ENCODE data around the gene LRRC75A. TPM values are rescaled to one million over a fixed set of nuclear protein-coding genes. Genes with fewer than 3 reads are reported as not detected.

The LRRC75A gene
- total RNA-seq, 1 donor from 2014 or later = 0.98 TPM

DNA sequence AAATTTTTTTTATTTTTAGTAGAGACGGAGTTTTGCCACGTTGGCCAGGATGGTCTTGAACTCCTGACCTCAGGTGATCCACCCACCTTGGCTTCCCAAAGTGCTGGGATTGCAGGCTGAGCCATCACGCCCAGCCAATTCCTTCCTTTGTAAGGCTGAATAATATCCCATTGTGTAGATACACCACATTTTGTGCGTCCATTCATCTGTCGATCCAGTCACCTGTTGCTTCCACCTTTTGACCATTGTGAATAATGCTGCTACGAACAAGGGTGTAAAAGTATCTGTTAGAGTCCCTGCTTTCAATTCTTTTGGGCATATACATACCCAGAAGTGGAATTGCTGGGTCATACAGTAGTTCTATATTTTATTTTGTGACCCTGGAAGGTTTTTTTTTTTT lies 61.3 kb downstream of the LRRC75A start:
- DNase-seq (no peak), ATAC-seq (ENCODE audit: low read depth) (no peak)
- Mint-ChIP-seq H3K36me3 (ENCODE audit: low read depth) (peaks cover 43% of the 10 kb centered on the region), H3K27ac (no peak overlapping the region), H3K4me1 (no peaks in the 10 kb centered on the region), H3K9me3 (no peaks in the 10 kb centered on the region), H3K27me3 (no peaks in the 10 kb centered on the region), H3K4me3 (no peak overlapping the region)
- intact Hi-C loops (cut with micrococcal nuclease) = loop anchor here (10.0 kb wide), 1 partner anchor 554 kb away; no protein-coding TSS in a partner anchor
- ChIA-PET POLR2A (interaction anchor here (0.9 to 4.6 kb wide), 2 partner anchors 8 to 13 kb away, joined by 5 to 25 read pairs; no protein-coding TSS in a partner anchor), CTCF (no interaction called here)
- TF ChIP-seq, protein P1, sequence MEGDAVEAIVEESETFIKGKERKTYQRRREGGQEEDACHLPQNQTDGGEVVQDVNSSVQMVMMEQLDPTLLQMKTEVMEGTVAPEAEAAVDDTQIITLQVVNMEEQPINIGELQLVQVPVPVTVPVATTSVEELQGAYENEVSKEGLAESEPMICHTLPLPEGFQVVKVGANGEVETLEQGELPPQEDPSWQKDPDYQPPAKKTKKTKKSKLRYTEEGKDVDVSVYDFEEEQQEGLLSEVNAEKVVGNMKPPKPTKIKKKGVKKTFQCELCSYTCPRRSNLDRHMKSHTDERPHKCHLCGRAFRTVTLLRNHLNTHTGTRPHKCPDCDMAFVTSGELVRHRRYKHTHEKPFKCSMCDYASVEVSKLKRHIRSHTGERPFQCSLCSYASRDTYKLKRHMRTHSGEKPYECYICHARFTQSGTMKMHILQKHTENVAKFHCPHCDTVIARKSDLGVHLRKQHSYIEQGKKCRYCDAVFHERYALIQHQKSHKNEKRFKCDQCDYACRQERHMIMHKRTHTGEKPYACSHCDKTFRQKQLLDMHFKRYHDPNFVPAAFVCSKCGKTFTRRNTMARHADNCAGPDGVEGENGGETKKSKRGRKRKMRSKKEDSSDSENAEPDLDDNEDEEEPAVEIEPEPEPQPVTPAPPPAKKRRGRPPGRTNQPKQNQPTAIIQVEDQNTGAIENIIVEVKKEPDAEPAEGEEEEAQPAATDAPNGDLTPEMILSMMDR (IDR thresholded peaks at IDR 0.05) = no peak

DNA sequence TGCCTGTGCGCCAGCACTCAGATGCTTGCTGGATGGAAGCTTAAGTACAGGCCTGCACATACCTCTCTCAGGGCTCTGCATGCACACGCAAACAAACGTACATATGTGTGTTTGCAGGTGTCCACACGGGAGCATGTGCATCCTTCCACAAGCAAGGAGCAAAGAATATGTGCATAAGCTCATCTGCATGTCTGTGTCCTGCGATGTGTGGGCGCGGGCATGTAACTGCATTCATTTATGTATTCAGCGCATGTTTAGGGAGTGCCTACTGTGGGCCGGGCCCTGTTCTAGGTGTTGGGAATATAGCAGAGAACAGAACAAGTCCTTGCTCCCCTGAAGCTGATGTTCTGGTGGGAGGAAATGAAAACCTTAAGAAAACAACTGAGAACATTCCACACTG lies 62.9 kb downstream of the LRRC75A start:
- DNase-seq (no peak), ATAC-seq (ENCODE audit: low read depth) (no peak)
- Mint-ChIP-seq H3K27me3 (no peaks in the 10 kb centered on the region), H3K4me1 (no peaks in the 10 kb centered on the region), H3K4me3 (no peak overlapping the region), H3K27ac (no peak overlapping the region), H3K9me3 (no peaks in the 10 kb centered on the region), H3K36me3 (ENCODE audit: low read depth) (peaks cover 48% of the 10 kb centered on the region)
- POLR2A ChIA-PET = interaction anchor here (0.8 to 4.6 kb wide), 3 partner anchors 10 to 143 kb away, joined by 3 to 25 read pairs (median 20); partner anchors contain the start of gene TRPV2
- CTCF ChIA-PET = interaction anchor here (2.5 to 3.1 kb wide), 2 partner anchors 13 to 65 kb away, joined by 16 to 17 read pairs; partner anchors contain the start of gene TRPV2
- intact Hi-C loops (cut with micrococcal nuclease) = no loop called here
- TF ChIP-seq, protein P1 (IDR thresholded peaks at IDR 0.05) = no peak

DNA sequence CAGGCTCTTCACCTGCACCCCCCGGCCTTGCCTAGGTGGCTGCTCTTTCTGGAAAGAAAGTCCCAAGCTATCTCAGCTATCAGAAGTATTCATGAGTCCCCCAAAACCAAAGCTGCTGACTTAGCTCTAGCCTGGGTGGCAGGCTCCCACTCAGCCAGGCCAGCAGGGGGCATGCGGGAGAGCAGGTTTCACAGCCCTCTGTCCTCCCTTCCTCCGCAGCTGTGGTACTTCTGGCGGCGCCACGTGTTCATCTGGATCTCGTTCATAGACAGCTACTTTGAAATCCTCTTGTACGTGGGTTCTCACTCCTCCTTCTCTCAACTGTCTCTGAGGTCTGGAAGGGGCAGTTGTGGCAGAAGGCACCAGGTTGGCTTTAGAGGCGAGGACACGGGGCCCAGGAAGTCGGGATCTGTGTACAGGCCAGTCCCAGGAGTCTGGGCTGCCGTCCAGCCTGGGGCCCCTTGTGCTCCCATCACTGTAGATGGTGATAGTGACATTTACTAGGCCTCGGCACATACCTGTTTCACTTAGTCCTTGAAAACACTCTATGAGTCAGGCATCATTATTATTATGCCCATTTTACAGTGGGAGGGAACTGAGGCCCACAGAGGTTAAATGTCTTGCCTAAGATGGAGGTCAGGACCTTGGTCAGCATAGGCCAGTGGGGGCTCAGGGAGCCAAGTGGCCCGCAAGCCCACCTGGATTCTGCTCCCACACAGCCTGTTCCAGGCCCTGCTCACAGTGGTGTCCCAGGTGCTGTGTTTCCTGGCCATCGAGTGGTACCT lies 63.7 kb downstream of the LRRC75A start:
- no peaks in the 10 kb centered on the region for H3K27me3 Mint-ChIP-seq
- POLR2A ChIA-PET = interaction anchor here (3.0 to 4.6 kb wide), 2 partner anchors 11 to 12 kb away, joined by 20 to 25 read pairs; partner anchors contain the start of gene TRPV2
- CTCF ChIA-PET = interaction anchor here (1.0 to 3.1 kb wide), 7 partner anchors 9 to 94 kb away, joined by 3 to 17 read pairs (median 7); partner anchors contain the start of genes TRPV2 and UBB
- peak overlapping the region; percentile 30 for H3K27ac Mint-ChIP-seq
- H3K4me1 Mint-ChIP-seq = no peaks in the 10 kb centered on the region
- no peak for DNase-seq
- TF ChIP-seq, protein P1 (IDR thresholded peaks at IDR 0.05) = no peak
- H3K9me3 Mint-ChIP-seq = no peaks in the 10 kb centered on the region
- peak; percentile 89 for ATAC-seq (ENCODE audit: low read depth)
- peaks cover 52% of the 10 kb centered on the region for H3K36me3 Mint-ChIP-seq (ENCODE audit: low read depth)
- intact Hi-C loops (cut with micrococcal nuclease) = loop anchor here (1.0 kb wide), 1 partner anchor 10 kb away; no protein-coding TSS in a partner anchor
- no peak overlapping the region for H3K4me3 Mint-ChIP-seq

DNA sequence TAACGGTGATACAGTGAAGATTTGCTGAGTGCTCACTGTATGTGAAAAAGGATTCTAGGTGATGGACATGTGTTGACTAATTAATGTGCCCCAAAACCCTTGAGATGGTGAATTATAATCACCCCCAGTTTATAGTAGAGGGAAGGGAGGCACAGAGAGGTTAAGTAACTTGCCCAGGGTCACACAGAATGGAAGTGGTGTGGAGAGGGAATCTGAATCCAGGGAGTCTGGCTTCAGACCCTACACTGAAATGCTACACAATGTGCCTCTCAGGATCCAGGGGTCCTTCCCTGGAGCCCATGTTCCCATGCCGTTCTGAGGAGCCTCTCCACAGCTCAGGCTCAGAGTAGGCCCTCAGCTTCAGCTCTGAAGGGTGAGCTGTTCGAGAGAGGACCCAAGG lies 65.0 kb downstream of the LRRC75A start:
- H3K9me3 Mint-ChIP-seq = no peaks in the 10 kb centered on the region

More for the DNA sequence above, 65.0 kb downstream of the LRRC75A start:
- intact Hi-C loops (cut with micrococcal nuclease) = no loop called here
- TF ChIP-seq, protein P1 (IDR thresholded peaks at IDR 0.05) = no peak
- H3K4me3 Mint-ChIP-seq = no peak overlapping the region
- no peak for DNase-seq
- H3K4me1 Mint-ChIP-seq = no peaks in the 10 kb centered on the region
- H3K36me3 Mint-ChIP-seq (ENCODE audit: low read depth) = peaks cover 57% of the 10 kb centered on the region
- POLR2A ChIA-PET = interaction anchor here (0.6 to 4.6 kb wide), 4 partner anchors 10 to 18 kb away, joined by 3 to 25 read pairs (median 12); partner anchors contain the start of gene TRPV2
- no peak for ATAC-seq (ENCODE audit: low read depth)
- CTCF ChIA-PET = interaction anchor here (1.2 to 3.1 kb wide), 6 partner anchors 11 to 95 kb away, joined by 3 to 17 read pairs (median 8); partner anchors contain the start of genes TRPV2 and UBB
- H3K27me3 Mint-ChIP-seq = no peaks in the 10 kb centered on the region
- H3K27ac Mint-ChIP-seq = no peak overlapping the region

All from activated B cell treated with CpG ODN at 0.5 μM for 24 hours (primary cell).